OCI-LY7 (cell line): ENCODE measurements around the gene FKBP14. TPM values are rescaled to one million over a fixed set of nuclear protein-coding genes. Genes with fewer than 3 reads are reported as not detected.

ENCODE experiments used
- BruUV-seq: library from RNA; stranded (reverse); fragments of 400-500 nt; replicated peaks from 2 replicates; lab custom pipeline; 2021; lab: Mats Ljungman, UMichigan
- CTCF ChIA-PET: fragments of 300-600 bp; sonication (Branson Sonifier 250); formaldehyde crosslinking; loops from one replicate; lab custom pipeline; 2022; ENCODE audit warnings: antibody characterized with exemption; ENCODE audit not compliant: unreplicated experiment; lab: Charles Lee
- POLR2A ChIA-PET: fragments of 300-600 bp; sonication (Branson Sonifier 250); formaldehyde crosslinking; loops from one replicate; lab custom pipeline; 2022; ENCODE audit warnings: antibody characterized with exemption; lab: Charles Lee
- DNase-seq: peaks from one replicate; pipeline ENCODE4 v3.0.0-alpha.2; 2015; ENCODE audit warnings: low spot score
- H2AFZ ChIP-seq: fragments of 200-600 bp; sonication (generic), shearing (Covaris generic); 2 replicates; pipeline ENCODE4 v1.6.1; 2014; ENCODE audit warnings: mild to moderate bottlenecking, antibody characterized with exemption, low read length, moderate library complexity
- H3K27ac ChIP-seq: fragments of 200-600 bp; sonication (generic); 2 replicates; pipeline ENCODE4 v1.5.1; 2014; ENCODE audit warnings: mixed run types, low read depth, mild to moderate bottlenecking, moderate library complexity, low read length, inconsistent platforms; ENCODE audit not compliant: poor library complexity, severe bottlenecking
- H3K36me3 ChIP-seq: fragments of 200-600 bp; sonication (generic); 2 replicates; pipeline ENCODE4 v1.6.1; 2014; ENCODE audit warnings: mild to moderate bottlenecking, antibody characterized with exemption, low read length, moderate library complexity, mixed read lengths; ENCODE audit not compliant: insufficient read depth
- H3K4me1 ChIP-seq: fragments of 200-600 bp; sonication (generic); 2 replicates; pipeline ENCODE4 v1.5.1; 2014; ENCODE audit warnings: mild to moderate bottlenecking, low read length; ENCODE audit not compliant: insufficient read depth, poor library complexity, severe bottlenecking
- H3K4me2 ChIP-seq: fragments of 200-600 bp; sonication (generic); 2 replicates; pipeline ENCODE4 v1.6.1; 2014; ENCODE audit warnings: mild to moderate bottlenecking, low read length
- H3K4me3 ChIP-seq: fragments of 200-600 bp; sonication (generic); 2 replicates; pipeline ENCODE4 v1.5.1; 2014; ENCODE audit warnings: mild to moderate bottlenecking, low read depth, low read length; ENCODE audit not compliant: poor library complexity, severe bottlenecking
- H3K79me2 ChIP-seq: fragments of 200-600 bp; sonication (generic); 2 replicates; pipeline ENCODE4 v1.6.1; 2016; ENCODE audit warnings: low read depth, mild to moderate bottlenecking, low read length, moderate library complexity, mixed read lengths; ENCODE audit not compliant: insufficient read depth
- H3K9me2 ChIP-seq: fragments of 200-600 bp; sonication (generic); 2 replicates; pipeline ENCODE4 v1.6.1; 2016; ENCODE audit warnings: mild to moderate bottlenecking, low read length, mixed read lengths; ENCODE audit not compliant: insufficient read depth
- H3K9me3 ChIP-seq: fragments of 200-600 bp; sonication (generic); 2 replicates; pipeline ENCODE4 v1.6.1; 2014; ENCODE audit warnings: mild to moderate bottlenecking, mixed run types, low read length, mixed read lengths
- H4K20me1 ChIP-seq: fragments of 200-600 bp; sonication (generic); 2 replicates; pipeline ENCODE4 v1.6.1; 2014; ENCODE audit warnings: mild to moderate bottlenecking, antibody characterized with exemption, low read length, moderate library complexity, mixed read lengths; ENCODE audit not compliant: insufficient read depth
- CTCF ChIP-seq: fragments of 200-600 bp; sonication (generic); conservative IDR thresholded peaks from 2 replicates; pipeline ENCODE4 v1.5.1; 2014; ENCODE audit warnings: mild to moderate bottlenecking, antibody characterized with exemption, low read length, moderate library complexity, mixed read lengths
- EZH2phosphoT487 ChIP-seq: fragments of 200-600 bp; sonication (generic); IDR thresholded peaks from 2 replicates; pipeline ENCODE4 v1.6.1; 2018; ENCODE audit warnings: low read depth, borderline replicate concordance, mild to moderate bottlenecking, mixed run types, antibody characterized with exemption, low read length, moderate library complexity, mixed read lengths
- intact Hi-C: fragments of 100-400 bp; cut with micrococcal nuclease; formaldehyde crosslinking; loops from one replicate; pipeline ENCODE4 v1.10.0; 2022; ENCODE audit not compliant: unreplicated experiment
- total RNA-seq, 2 experiments: library from RNA; depleted of rRNA in 1 of 2; stranded (reverse); fragments of >200 nt in 1 of 2; shearing (Covaris generic) in 1 of 2; gene quantifications; 2 replicates each; pipeline ENCODE4 v1.2.3, GENCODE V29; 2014 to 2022

The FKBP14 gene
- total RNA-seq, 2 experiments from 2014 or later, result 5.3 to 15.9 TPM

GRCh38 chr7:30010021-30010420, 16.5 kb downstream of the FKBP14 start:
- no TSS peak for BruUV-seq
- intact Hi-C loops, result no loop called here
- H3K9me3 ChIP-seq, result no peaks in the 10 kb centered on the region
- ChIA-PET POLR2A (no interaction called here), CTCF (no interaction called here)
- no peak overlapping the region for H3K4me2 ChIP-seq
- H2AFZ ChIP-seq, result no peak overlapping the region
- TF ChIP-seq CTCF (no peak), EZH2phosphoT487 (no peak)
- no peak overlapping the region for H3K4me3 ChIP-seq
- H3K4me1 ChIP-seq, result no peaks in the 10 kb centered on the region
- peaks cover 20% of the 10 kb centered on the region for H3K36me3 ChIP-seq
- H3K9me2 ChIP-seq, result no peaks in the 10 kb centered on the region
- H3K79me2 ChIP-seq, result no peaks in the 10 kb centered on the region
- H3K27ac ChIP-seq, result no peak overlapping the region
- no peak for DNase-seq
- H4K20me1 ChIP-seq, result no peaks in the 10 kb centered on the region

- DNase-seq, result no peak
- H3K9me2 ChIP-seq, result no peaks in the 10 kb centered on the region
- POLR2A ChIA-PET, result interaction anchor here (1.1 kb wide), 1 partner anchor 9 kb away, joined by 5 read pairs; no protein-coding TSS in a partner anchor
- no peaks in the 10 kb centered on the region for H3K9me3 ChIP-seq
- CTCF ChIA-PET, result no interaction called here
- H3K27ac ChIP-seq, result no peak overlapping the region
- intact Hi-C loops, result no loop called here
- H3K4me3 ChIP-seq, result no peak overlapping the region
- no peaks in the 10 kb centered on the region for H3K36me3 ChIP-seq
- no peak overlapping the region for H3K4me2 ChIP-seq
- no TSS peak for BruUV-seq
- TF ChIP-seq EZH2phosphoT487 (no peak), CTCF (no peak)
- no peaks in the 10 kb centered on the region for H3K79me2 ChIP-seq
- H3K4me1 ChIP-seq, result no peaks in the 10 kb centered on the region
- H2AFZ ChIP-seq, result no peak overlapping the region
- no peaks in the 10 kb centered on the region for H4K20me1 ChIP-seq
These were observed 21.0 kb downstream of the FKBP14 start for GRCh38 chr7:30005464-30005863.

- CTCF ChIA-PET, result no interaction called here
- no peaks in the 10 kb centered on the region for H3K9me3 ChIP-seq
- intact Hi-C loops, result no loop called here
- no TSS peak for BruUV-seq
- DNase-seq, result no peak
- TF ChIP-seq CTCF (no peak), EZH2phosphoT487 (no peak)
- no peaks in the 10 kb centered on the region for H3K4me1 ChIP-seq
- no peak overlapping the region for H3K4me2 ChIP-seq
- no peaks in the 10 kb centered on the region for H3K9me2 ChIP-seq
- H3K27ac ChIP-seq, result no peak overlapping the region
- POLR2A ChIA-PET, result interaction anchor here (0.7 to 1.6 kb wide), 2 partner anchors 10 to 11 kb away, joined by 4 to 5 read pairs; no protein-coding TSS in a partner anchor
- no peak overlapping the region for H3K4me3 ChIP-seq
- H2AFZ ChIP-seq, result no peak overlapping the region
- no peaks in the 10 kb centered on the region for H4K20me1 ChIP-seq
- no peaks in the 10 kb centered on the region for H3K36me3 ChIP-seq
- H3K79me2 ChIP-seq, result no peaks in the 10 kb centered on the region
These were observed 23.4 kb downstream of the FKBP14 start for GRCh38 chr7:30003098-30003497.
